Measurements from ENCODE around the gene FRMD4A. TPM values are rescaled to one million over a fixed set of nuclear protein-coding genes. Genes with fewer than 3 reads are reported as not detected.

The FRMD4A gene
- polyA plus RNA-seq, 1 of the 3 experiments (the other 2 are of a cell fraction) = 37.7 TPM

DNA sequence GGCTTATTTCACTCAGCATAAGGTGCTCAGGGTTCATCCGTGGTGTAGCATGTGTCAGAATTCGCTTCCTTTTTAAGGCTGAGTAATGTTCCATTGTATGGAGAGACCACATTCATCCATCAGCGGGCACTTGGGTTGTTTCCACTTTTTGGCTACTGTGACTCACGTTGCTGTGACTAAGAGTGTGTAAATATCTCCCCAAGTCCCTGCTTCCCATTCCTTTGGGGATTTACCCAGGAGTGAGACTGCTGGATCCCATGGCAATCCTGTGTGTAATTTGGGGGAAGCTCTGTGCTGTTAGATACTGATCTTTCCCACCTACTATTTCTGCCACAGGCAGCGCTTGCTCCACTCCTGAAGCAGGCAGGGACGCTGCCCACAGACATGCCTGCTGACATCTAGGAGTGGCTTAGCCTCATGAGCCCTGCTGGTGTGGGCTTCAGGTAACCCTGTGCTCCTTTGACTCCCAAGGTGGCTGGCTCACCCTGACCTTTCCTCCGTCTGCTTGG lies 346.0 kb downstream of the FRMD4A start:
- Histone ChIP-seq H3F3A (replicated peaks; ENCODE audit: insufficient read depth) (peaks cover 37% of the 10 kb centered on the region), H3K4me1 (ENCODE audit: control insufficient read depth in 1 of 2, insufficient read depth in 2 of 2, low read depth in 1 of 2, low read length in 1 of 2) (peaks cover 0 to 19% of the 10 kb centered on the region in 2 experiments), H2AFZ (ENCODE audit: low read depth) (no peak overlapping the region), H3K4me3 (ENCODE audit: low read depth in 2 of 2, low read length in 1 of 2) (no peak overlapping the region), H4K20me1 (ENCODE audit: insufficient read depth) (no peaks in the 10 kb centered on the region), H3K27me3 (ENCODE audit: insufficient read depth) (no peaks in the 10 kb centered on the region), H3K9me2 (no peaks in the 10 kb centered on the region), H3K79me2 (ENCODE audit: insufficient read depth) (peaks cover 12% of the 10 kb centered on the region), H3K4me2 (peak overlapping the region; percentile 36; the same call in 1 of the 2 replicates), H3K9ac (peak overlapping the region; percentile 52; the same call in 1 of the 2 replicates), H3K9me3 (no peaks in the 10 kb centered on the region), H3K36me3 (replicated peaks in 1 of 2; ENCODE audit: control insufficient read depth in 1 of 2, insufficient read depth in 2 of 2, low read length in 1 of 2) (no peaks in the 10 kb centered on the region), H3K27ac (ENCODE audit: low read depth in 2 of 2, low read length in 1 of 2) (peak overlapping the region in 1 of 2 experiments; percentile 90; a peak in 2 of 4 replicates)
- WGBS (ENCODE audit: low lambda C conversion rate) = 16% methylated on average over 4 of the region's 7 CpGs
- no peak for DNase-seq
- ChIA-PET POLR2A (no interaction called here), CTCF (interaction anchor here (1.1 kb wide), 1 partner anchor 196 kb away, joined by 3 read pairs; no protein-coding TSS in a partner anchor)
- TF ChIP-seq EZH2phosphoT487 (IDR thresholded peaks at IDR 0.05; ENCODE audit: borderline replicate concordance, low read depth) (no peak), MAX (IDR thresholded peaks at IDR 0.05; ENCODE audit: low read depth) (no peak), NRF1 (IDR thresholded peaks at IDR 0.05; ENCODE audit: low read depth, low read length) (no peak), NFIC (IDR thresholded peaks at IDR 0.05; ENCODE audit: borderline replicate concordance) (peak; percentile 60), TAF1 (IDR thresholded peaks at IDR 0.05; ENCODE audit: borderline replicate concordance, low read depth, low read length) (no peak), SMC3 (IDR thresholded peaks at IDR 0.05; ENCODE audit: low read depth, low read length) (no peak), MEF2A (IDR thresholded peaks at IDR 0.05; ENCODE audit: borderline replicate concordance, low read depth) (peak; percentile 43; the same call in 1 of the 2 replicates), YY1 (IDR thresholded peaks at IDR 0.05; ENCODE audit: low read depth) (no peak), GABPA (IDR thresholded peaks at IDR 0.05; ENCODE audit: low read depth) (no peak), TEAD4 (IDR thresholded peaks at IDR 0.05; ENCODE audit: borderline replicate concordance, insufficient read depth) (peak; percentile 48; the same call in 1 of the 2 replicates), FOSL2 (IDR thresholded peaks at IDR 0.05; ENCODE audit: borderline replicate concordance, low read depth) (peak; percentile 91), JUND (IDR thresholded peaks at IDR 0.05) (peak; percentile 83), RCOR1 (IDR thresholded peaks at IDR 0.05; ENCODE audit: low read length) (no peak), ZBTB33 (IDR thresholded peaks at IDR 0.05; ENCODE audit: borderline replicate concordance, low read depth) (peak; percentile 43; the same call in 1 of the 2 replicates), GATA2 (CRISPR knock-in tag; IDR thresholded peaks at IDR 0.05) (no peak), RFX5 (IDR thresholded peaks at IDR 0.05; ENCODE audit: low read length) (no peak), FOXJ3 (CRISPR knock-in tag; IDR thresholded peaks at IDR 0.05) (no peak), EP300 (IDR thresholded peaks at IDR 0.05; ENCODE audit: borderline replicate concordance in 1 of 2, low read depth in 1 of 2, low read length in 1 of 2) (peak in 1 of 2 experiments; percentile 77; a peak in 1 of 4 replicates), TCF12 (IDR thresholded peaks at IDR 0.05) (peak; percentile 76), SIN3A (IDR thresholded peaks at IDR 0.05; ENCODE audit: borderline replicate concordance, low read depth, low read length) (no peak), USF1 (IDR thresholded peaks at IDR 0.05; ENCODE audit: borderline replicate concordance, low read depth) (no peak), RAD21 (IDR thresholded peaks at IDR 0.05; ENCODE audit: low read length) (no peak), ELF1 (IDR thresholded peaks at IDR 0.05) (no peak)
- TF ChIP-seq, protein P1, sequence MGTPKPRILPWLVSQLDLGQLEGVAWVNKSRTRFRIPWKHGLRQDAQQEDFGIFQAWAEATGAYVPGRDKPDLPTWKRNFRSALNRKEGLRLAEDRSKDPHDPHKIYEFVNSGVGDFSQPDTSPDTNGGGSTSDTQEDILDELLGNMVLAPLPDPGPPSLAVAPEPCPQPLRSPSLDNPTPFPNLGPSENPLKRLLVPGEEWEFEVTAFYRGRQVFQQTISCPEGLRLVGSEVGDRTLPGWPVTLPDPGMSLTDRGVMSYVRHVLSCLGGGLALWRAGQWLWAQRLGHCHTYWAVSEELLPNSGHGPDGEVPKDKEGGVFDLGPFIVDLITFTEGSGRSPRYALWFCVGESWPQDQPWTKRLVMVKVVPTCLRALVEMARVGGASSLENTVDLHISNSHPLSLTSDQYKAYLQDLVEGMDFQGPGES (IDR thresholded peaks at IDR 0.05; ENCODE audit: low read depth, low read length) = no peak
- TF ChIP-seq, protein P2, sequence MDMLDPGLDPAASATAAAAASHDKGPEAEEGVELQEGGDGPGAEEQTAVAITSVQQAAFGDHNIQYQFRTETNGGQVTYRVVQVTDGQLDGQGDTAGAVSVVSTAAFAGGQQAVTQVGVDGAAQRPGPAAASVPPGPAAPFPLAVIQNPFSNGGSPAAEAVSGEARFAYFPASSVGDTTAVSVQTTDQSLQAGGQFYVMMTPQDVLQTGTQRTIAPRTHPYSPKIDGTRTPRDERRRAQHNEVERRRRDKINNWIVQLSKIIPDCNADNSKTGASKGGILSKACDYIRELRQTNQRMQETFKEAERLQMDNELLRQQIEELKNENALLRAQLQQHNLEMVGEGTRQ (IDR thresholded peaks at IDR 0.05; ENCODE audit: borderline replicate concordance, low read depth, low read length) = no peak
- TF ChIP-seq, protein P3, sequence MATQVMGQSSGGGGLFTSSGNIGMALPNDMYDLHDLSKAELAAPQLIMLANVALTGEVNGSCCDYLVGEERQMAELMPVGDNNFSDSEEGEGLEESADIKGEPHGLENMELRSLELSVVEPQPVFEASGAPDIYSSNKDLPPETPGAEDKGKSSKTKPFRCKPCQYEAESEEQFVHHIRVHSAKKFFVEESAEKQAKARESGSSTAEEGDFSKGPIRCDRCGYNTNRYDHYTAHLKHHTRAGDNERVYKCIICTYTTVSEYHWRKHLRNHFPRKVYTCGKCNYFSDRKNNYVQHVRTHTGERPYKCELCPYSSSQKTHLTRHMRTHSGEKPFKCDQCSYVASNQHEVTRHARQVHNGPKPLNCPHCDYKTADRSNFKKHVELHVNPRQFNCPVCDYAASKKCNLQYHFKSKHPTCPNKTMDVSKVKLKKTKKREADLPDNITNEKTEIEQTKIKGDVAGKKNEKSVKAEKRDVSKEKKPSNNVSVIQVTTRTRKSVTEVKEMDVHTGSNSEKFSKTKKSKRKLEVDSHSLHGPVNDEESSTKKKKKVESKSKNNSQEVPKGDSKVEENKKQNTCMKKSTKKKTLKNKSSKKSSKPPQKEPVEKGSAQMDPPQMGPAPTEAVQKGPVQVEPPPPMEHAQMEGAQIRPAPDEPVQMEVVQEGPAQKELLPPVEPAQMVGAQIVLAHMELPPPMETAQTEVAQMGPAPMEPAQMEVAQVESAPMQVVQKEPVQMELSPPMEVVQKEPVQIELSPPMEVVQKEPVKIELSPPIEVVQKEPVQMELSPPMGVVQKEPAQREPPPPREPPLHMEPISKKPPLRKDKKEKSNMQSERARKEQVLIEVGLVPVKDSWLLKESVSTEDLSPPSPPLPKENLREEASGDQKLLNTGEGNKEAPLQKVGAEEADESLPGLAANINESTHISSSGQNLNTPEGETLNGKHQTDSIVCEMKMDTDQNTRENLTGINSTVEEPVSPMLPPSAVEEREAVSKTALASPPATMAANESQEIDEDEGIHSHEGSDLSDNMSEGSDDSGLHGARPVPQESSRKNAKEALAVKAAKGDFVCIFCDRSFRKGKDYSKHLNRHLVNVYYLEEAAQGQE (IDR thresholded peaks at IDR 0.05; ENCODE audit: low read depth, low read length) = peak; percentile 51
